DMS79 (cell line): Measurements from ENCODE around the gene NDUFAF7.
"Not testable (repeated sequence)": the region's sequence is repeated elsewhere in the genome, so short reads cannot be mapped to it uniquely, and the experiment has no call there.

Experiments used
- DNase-seq: peaks from one replicate; lab custom pipeline; 2025; lab: John Stamatoyannopoulos, UW

NDUFAF7 gene

GRCh38 chr2:37231241-37232130 lies at the start of gene NDUFAF7, which contains the start of gene CEBPZ:
Gene NDUFAF7, plus strand, starts transcription at chr2:37231658. Its CDS starts 48 bp downstream, at chr2:37231706.
Gene CEBPZ, minus strand, starts transcription at chr2:37231596. Its CDS starts 29 bp downstream, at chr2:37231567.
- peak; percentile 78 for DNase-seq

GRCh38 chr2:37181726-37182684 lies 49.5 kb upstream of the NDUFAF7 start:
- DNase-seq: no peak

DNA sequence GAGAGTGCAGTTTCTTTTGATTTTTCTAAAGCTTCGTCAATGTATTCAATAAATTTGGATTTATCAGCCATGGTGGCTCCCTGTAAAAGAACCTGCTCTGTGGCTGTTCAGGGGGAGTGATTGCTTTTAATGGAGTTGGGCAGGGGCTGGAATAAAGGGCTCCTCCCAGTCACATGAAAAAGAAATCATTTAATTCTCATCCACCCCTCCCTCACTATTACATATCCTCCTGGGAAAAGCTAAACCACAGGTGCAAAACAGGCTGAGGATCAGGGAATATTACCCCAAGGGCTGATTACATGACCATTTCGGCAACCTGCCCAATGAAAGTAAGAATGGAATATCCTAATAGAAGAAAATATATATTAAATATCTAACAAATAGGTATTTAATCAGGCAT lies 42.9 kb upstream of the NDUFAF7 start, which contains the start of gene SULT6B1:
TSS of gene SULT6B1 (minus strand) at position 101 of the 400 bp plus-strand sequence. CDS start at position 71, 30 bp downstream.
- DNase-seq: no peak

GRCh38 chr2:37189452-37190153 lies 41.9 kb upstream of the NDUFAF7 start:
- DNase-seq: no peak

- DNase-seq: no peak
These were observed 41.2 kb upstream of the NDUFAF7 start for GRCh38 chr2:37190290-37190689.

GRCh38 chr2:37191253-37191652 lies 40.2 kb upstream of the NDUFAF7 start:
- DNase-seq: no peak

DNA sequence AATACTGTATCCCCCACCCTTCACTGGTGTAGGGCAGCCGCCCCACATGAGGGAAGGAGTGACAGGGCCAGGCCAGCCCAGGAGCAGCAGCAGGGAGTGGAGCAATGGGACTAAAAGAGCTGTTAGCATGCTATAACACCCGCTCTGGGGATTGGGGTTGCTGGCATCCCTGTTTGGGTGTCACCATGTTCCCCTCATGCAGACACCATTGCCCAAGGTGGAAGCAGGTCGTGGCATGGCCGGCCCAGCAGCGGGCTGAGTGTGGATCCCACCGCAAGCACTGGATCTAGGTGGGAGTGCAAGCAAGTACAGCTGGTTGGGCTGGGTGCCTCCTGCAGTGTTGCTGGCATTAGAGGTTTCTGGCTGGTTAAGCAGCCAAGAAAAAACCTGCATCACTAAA lies 39.7 kb upstream of the NDUFAF7 start:
- DNase-seq: no peak

GRCh38 chr2:37192551-37192950 lies 38.9 kb upstream of the NDUFAF7 start:
- no peak for DNase-seq

GRCh38 chr2:37195862-37196319 lies 35.6 kb upstream of the NDUFAF7 start:
- DNase-seq: not testable (repeated sequence)

GRCh38 chr2:37196320-37197195 lies 34.9 kb upstream of the NDUFAF7 start, which contains the start of gene CEBPZOS:
Gene CEBPZOS, plus strand, starts transcription at chr2:37196496. Its CDS starts 3,209 bp downstream, at chr2:37199705.
- peak; percentile 50 for DNase-seq

DNA sequence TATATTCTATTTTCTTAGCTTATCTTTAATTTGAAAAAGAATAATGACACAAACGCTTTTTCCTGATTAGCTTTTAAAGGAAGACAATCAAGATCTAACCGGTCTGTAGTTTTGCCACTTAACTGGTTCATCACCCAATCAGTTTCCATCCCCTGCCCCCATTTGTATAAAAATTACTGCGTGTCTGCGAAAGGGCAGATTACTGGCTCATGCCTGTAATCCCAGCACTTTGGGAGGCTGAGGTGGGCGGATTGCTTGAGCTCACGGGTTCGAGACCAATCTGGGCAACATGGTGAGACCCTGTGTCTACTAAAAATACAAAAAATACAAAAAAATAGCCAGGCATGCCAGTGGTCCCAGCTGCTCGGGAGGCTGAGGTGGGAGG lies 32.8 kb upstream of the NDUFAF7 start:
- no peak for DNase-seq

DNA sequence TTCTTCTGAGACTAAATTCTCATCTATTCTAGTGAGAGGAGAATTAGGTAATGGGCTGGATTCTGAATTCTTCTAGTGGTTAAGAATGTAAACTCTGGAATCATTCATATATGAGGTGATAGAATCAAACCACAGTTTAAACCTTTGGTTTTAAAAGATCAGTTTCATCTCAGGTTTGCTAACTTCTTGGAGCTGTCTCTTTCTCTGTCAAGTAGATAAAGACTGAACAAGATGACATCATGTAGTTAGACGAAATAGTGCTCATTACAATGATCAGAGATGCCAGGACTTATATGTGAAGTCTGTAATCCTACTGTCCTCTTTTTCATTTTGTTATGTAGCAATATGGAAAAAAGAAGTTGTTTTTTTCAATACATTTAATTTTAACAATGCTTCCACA lies 30.2 kb upstream of the NDUFAF7 start:
- DNase-seq: no peak

DNA sequence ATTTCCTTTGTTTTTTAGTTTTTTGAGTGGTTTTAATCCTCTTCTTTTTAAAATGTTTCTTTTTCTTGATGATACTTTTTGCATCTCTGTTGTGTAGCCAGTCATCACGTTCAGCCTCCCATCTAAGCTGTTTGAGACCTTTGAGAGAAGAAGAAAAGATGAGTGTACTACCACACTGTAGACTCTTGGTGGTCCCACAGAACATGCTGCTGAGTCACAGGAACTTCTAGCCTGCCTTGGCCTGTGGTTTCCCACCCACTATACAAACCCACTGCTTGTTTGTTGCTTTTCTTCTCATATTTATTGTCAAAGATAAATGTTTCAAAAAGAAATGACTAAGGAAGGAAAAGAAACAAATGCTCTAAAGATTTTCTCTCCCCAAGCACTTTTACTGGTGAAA lies 29.7 kb upstream of the NDUFAF7 start:
- no peak for DNase-seq

GRCh38 chr2:37203708-37204107 lies 27.8 kb upstream of the NDUFAF7 start:
- DNase-seq: no peak

- not testable (repeated sequence) for DNase-seq
These were observed 26.3 kb upstream of the NDUFAF7 start for GRCh38 chr2:37205071-37205661.

GRCh38 chr2:37205689-37206341 lies 25.6 kb upstream of the NDUFAF7 start:
- DNase-seq: no peak

DNA sequence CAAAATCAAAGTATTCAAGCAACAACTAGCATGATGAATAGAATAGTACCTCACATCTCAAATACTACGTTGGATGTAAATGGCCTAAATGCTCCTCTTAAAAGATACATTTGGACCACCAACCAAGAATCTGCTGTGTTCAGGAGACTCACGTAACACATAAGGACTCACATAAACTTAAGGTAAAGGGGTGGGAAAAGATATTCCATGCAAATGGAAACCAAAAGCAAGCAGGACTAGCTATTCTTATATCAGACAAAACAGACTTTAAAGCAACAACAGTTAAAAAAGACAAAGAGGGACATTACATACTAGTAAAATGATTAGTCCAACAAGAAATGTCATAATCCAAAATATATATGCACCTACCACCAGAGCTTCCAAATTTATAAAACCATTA lies 24.7 kb upstream of the NDUFAF7 start:
- DNase-seq: not testable (repeated sequence)

DNA sequence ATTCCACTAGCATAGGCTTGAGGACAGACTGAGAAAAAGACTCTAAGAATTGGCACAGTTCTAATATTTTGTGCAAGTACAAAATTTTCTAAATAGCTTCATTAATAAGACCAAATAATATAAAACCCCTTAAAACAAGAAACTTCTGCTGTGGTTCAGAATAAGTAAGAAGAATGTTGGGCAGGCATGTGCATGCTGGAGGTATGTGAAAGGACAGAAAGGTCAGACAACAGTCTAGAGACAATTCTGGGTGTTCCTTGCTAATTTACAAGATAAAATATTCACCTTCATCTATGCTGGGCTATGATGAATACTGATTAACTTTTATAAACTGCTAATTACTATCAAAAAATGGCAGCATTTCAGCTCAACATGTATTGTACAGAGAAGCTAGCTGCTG lies 20.2 kb upstream of the NDUFAF7 start:
- DNase-seq: no peak

DNA sequence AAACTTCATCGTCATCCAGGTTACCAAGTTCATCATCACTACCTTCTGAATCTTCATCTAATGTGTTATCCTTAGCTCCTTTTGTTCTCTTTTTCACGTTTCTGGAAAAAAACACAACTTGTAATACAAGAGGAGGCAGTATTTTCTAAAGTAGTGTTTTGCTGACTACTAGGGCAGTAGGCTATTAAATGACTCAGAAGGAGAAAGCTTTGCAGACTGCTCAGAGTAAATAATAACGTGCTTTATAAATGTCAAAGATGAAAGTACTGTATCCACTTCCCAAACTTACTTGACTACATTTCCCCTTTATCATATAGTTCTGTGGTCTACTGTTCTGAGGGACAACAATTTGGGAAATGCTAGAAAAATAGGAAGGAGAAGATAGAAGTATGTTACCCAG lies 19.5 kb upstream of the NDUFAF7 start:
- no peak for DNase-seq

- DNase-seq: no peak
These were observed 16.2 kb upstream of the NDUFAF7 start for GRCh38 chr2:37215250-37215649.
